Right lung (tissue), 5 donors: ENCODE measurements around the gene OSBP. TPM values are rescaled to one million over a fixed set of nuclear protein-coding genes. Genes with fewer than 3 reads are reported as not detected.
A peak's percentile ranks its signal among the peaks of the same experiment; 100 is the strongest.
"Not testable (repeated sequence)": the region's sequence is repeated elsewhere in the genome, so short reads cannot be mapped to it uniquely, and the experiment has no call there.

Experiments used
- DNase-seq, 2 donors: peaks; one replicate each; pipeline ENCODE4 v3.0.0-alpha.2; 2013
- polyA plus RNA-seq, 5 donors: library from polyadenylated mRNA; unstranded; fragments of 120-200 nt; gene quantifications; one replicate each; pipeline versions ENCODE4 v1.2.1 to v1.2.3, GENCODE V29; 2013; ENCODE audit warnings: inconsistent platforms in 1 of 5, low replicate concordance in 1 of 5; ENCODE audit not compliant: insufficient read length in 5 of 5, insufficient read depth in 1 of 5

OSBP gene
- polyA plus RNA-seq, 5 donors = 34.2 to 45.4 (median 37.9) TPM

DNA sequence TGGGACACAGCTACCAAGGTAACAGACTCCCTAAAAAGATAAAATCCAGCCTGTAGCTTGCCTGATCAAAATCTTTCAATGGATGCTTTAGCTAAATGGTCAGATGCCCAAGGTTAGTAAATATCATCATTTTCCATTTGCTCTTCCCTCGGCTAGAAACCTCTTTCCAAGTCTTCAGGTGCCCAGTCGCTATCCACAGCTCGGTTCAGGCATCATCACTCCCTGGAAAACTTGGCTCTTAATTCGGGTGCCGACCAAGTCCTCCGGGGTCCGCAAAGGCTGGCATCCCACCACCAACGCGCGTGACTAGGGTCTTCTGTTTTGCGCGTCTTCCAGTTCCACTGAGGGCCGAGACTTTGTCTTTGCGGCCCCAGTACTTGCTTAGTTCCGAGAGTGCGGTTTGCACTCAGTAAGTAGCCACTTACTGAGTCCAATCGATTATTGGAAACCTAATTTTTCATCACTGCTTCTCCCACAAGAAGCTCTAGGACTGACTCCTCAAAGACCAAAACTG, 59.9 kb downstream of the OSBP start:
- DNase-seq = no peak

DNA sequence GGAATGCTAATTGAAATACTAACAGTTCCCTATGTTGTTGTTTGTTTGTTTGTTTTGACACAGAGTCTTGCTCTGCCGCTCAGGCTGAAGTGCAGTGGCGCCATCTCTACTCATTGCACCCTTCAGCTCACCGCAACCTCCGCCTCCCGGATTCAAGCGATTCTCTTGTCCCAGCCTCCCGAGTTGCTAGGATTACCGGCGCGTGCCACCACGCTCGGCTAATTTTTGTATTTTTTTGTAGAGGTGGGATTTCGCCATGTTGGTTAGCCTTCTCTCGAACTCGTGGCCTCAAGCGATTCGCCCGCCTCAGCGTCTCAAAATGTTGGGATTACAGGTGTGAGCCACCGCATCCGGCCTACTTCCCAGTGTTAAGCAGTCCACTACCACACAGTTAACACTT, 62.3 kb downstream of the OSBP start:
- DNase-seq = no peak

DNA sequence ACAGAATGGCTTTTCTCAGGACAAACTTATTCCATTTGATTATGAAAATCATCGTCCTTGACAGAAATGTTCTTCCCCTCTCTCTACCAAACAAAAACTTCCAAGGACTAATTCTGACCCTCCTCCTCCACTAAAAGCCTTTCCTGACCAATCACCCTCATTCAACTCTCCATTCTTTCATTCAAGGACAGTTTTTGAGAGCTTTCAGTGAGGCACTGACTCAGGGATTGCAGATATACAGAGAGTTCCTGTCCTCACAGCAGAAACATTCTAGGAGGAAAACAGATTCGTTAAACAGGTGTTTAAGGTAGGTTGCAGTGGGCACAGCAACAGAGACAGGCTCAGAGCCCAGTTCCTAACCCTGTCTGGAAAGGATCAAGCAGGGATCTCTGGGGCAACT, 62.7 kb downstream of the OSBP start:
- no peak for DNase-seq

DNA sequence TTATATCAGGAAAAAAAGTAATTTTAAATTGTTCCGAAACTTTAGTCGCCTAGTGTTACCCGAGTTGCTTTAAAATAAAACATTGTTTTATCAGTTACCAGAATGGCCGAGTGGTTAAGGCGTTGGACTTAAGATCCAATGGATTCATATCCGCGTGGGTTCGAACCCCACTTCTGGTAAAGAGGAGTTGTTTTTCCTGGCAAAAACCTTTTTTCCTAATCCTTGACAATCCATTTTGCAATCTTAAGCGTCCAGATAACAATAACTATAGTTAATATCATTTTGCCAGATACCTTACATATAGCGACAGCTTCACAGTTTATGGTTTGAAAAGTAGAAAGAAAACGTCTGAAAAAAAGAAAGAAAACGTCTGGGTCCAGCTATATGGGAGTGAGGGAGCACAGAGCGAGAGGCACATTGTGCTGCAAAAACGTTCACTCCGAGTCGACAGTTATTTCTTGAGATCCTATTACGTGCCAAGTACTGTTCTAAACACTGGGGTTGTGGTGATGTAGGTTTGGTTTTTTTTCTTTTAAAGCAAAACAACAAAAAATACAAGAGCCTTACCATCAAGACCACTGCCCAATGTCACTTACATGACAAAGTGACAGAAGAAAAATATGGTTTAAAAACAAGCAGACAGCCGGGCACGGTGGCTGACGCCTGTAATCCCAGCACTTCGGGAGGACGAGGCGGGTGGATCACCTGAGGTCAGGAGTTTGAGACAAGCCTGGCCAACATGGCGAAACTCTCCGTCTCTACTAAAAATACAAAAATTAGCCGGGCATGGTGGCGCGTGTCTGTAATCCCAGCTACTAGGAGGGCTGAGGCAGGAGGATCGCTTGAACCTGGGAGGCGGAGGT, 63.7 kb downstream of the OSBP start:
- DNase-seq = peak in 1 of 2 donors; percentile 71

DNA sequence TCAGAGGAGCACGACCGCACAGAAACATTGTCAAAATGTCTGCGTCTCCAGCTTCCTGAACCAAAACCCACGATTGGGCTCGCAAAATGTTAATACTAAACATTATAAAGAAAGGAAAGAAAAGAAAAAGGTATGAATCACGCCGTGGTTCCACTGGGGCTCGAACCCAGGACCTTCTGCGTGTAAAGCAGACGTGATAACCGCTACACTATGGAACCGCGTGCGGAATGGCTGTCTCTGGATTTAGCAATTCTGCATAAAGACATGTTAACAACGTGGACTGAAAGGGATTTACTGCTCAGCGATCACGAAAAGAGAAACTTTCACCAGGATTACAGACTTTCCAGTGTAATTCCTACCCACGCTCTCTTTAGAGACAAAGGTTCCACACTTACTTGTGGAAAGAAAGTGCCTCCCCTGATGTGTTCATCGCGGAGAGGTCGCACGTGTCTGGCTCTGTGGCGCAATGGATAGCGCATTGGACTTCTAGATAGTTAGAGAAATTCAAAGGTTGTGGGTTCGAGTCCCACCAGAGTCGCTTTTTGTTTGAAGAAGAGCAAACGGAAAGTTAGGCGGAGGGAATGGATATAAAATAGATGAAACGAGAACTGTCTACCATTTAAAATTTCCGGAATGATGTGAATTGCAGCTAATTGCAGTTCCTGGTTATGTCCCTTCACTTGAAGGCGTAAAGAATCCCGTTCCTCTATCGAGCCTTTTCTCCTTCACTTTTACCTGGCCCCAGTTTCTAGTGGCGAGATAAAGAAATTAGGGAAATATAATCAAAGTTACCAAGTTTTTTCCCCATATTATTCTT, 64.5 kb downstream of the OSBP start:
- DNase-seq = peak; percentile 83 to 88

DNA sequence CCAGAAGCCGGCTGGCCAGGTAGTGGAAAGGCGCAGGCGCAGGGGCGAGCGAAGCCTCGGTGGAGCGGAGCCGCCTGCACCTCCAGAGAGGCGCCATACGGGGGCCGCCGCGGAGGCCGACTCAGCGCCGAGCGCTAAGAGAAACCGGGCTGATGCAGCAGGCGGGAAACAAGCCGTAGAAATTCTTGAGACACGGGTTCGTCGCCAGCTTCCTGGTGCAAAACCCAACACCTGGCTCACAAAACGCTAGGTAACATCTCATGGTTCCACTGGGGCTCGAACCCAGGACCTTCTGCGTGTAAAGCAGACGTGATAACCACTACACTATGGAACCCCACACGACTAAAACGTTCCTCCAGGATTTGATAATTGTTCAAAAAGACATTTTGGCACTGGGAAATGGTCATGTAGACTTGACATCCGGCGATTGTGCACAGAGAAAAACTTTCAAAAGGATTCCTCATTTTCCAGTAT, 65.2 kb downstream of the OSBP start:
- DNase-seq = peak; percentile 85 to 92

DNA sequence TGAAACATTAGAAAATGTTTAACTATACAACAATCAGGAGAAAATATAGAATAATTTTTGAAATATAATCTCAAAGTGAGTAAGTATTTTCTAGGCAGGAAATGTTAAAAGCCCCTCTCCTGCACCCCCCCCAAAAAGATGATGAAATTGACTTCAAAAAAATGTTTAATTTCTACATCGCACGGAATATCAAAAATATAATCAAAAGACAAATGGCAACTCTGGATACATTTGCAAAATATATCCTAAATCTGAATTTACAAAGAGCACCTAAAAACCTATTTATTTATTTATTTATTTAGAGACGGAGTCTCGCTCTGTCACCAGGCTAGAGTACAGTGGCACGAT, 67.3 kb downstream of the OSBP start:
- no peak for DNase-seq

DNA sequence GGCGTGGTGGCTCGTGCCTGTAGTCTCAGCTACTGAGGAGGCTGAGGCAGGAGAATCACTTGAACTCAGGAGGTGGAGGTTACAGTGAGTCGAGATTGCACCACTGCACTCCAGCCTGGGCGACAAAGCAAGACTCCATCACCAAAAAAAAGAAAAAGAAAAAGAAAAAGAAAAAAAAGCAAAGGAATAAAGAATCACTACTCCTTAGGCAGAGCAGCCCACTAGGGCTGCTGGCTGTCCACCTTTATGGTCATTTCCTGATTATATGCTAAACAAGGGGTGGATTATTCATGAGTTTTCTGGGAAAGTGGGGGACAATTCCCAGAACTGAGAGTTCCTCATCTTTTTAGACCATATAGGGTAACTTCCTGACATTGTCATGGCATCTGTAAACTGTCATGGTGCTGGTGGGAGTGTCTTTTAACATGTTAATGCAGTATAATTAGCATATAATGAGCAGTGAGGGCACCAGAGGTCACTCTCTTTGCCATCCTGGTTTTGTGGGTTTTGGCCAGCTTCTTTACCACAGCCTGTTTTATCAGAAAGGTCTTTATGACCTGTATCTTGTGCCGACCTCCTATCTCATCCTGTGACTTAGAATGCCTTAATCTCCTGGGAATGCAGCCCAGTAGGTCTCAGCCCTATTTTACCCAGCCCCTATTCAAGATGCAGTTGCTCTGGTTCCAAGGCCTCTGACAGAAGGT, 67.8 kb downstream of the OSBP start:
- not testable (repeated sequence) for DNase-seq

DNA sequence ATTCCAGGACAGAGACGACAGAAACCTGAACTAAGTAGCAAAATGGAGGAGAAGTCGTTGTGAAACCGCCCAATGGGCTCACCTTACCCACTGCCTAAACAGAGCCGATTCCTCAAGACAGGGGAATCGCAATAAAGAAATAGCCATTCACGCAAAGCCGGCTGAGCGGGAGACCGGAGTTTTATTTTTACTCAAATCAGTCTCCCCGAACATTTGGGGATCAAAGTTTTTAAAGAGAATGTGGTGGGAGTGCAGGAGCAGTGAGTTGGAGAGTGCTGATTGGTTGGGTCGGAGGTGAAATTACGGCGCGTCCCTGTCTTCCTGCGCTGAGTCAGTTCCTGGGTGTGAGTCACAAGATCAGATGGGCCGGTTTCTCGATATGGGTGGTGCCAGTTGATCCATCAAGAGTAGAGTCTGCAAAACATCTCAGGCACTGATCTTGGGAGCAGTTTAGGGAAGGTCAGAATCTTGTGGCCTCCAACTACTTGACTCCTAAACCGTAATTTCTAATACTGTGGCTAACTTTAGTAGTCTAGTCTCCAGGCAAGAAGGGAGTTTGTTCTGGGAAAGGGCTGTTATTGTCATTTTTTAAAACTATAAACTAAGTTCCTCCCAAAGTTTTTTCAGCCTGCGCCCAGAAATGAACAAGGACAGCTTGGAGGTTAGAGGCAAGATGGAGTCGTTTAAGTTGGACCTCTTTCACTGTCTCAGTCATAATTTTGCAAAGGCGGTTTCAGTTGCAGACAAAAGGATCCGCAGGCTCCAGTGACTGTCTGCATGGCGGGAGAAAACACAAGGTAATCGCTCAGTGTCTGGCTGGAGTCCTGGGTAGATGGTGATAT, 70.2 kb downstream of the OSBP start:
- DNase-seq = no peak

DNA sequence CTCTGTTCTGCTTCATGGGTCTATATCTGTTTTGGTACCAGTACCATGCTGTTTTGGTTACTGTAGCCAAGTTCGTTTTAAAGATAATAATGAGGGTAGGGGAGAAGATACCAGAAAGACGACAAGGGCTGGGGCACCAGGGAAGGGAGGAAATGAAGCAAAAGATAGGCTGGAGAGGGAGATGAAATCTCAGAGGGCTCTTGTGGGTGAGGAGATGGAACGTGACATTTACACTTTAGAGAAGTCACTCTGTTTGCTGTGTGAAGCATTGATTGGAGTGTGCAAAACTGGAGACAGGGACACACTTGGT, 70.8 kb downstream of the OSBP start:
- no peak for DNase-seq

DNA sequence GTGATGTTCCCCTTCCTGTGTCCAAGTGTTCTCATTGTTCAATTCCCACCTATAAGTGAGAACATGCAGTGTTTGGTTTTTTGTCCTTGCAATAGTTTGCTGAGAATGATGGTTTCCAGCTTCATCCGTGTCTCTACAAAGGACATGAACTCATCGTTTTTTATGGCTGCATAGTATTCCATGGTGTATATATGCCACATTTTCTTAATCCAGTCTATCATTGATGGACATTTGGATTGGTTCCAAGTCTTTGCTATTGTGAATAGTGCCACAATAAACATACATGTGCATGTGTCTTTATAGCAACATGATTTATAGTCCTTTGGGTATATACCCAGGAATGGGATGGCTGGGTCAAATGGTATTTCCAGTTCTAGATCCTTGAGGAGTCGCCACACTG, 71.9 kb downstream of the OSBP start:
- not testable (repeated sequence) for DNase-seq

DNA sequence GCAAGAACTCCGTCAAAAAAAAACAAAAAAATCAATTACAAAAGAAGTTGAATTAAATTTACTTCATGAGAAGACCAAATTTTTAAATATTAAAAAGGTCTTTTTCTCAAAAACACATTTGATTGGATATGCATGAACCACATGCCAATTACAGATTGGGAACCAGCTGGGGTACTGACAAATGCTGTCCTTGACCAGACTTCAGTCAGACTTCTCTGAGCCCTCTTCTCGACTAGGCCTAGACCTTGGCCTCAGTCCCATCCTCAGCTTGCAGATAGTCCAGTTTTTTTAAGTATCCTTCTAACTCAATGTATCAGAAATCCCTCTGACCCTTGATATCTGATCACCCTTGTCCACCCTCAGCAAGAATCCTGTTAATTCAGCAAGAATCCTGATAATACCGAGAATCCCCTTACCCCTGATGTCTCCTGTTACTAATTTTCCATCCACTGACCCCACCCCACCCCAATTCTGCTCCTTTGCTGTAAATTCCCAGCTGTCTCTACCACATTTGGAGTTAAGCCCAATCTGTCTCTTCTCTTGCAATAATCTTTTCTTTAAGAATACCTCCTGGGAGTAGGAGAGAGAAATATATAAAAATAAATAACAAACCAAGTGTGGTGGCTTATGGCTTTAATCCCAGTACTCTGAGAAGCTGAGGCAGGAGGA, 73.3 kb downstream of the OSBP start:
- DNase-seq = no peak

DNA sequence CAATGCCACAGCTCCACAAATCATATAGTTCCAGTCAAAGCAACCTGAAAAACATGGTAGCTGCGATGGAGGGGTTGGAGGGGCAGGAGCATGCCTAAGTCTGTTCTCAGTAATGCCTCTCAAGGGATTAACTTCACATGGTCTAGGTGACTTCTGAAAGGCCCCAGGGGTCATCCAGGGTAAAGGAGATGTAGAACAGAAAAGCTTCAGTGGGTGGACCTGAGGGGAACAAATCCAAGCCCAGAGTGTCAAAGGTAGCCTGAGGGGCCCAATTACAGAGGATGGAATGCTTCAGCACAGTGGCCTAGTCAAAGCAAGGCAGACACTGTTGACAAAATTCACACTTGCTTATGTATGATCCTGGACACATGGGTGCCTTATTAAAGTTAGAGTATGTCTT, 80.9 kb downstream of the OSBP start:
- no peak for DNase-seq

DNA sequence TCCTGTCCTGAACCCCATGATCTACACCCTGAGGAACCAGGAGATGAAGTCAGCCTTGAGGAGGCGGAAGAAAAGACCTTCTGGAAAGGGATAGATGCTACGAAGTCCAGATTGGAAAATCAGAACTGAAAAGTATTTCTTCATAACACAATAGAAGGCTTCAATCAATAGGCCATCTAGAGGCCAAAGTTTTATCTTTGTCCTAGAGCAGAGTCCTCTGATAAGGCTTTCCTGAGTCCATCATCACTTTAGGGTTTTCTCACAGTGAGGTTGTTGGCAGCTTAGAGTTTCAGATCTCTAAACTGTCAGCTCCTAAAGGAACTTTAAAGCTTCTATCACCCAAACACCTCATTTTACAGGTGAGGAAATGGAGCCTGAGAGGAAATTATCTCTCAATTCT, 83.0 kb downstream of the OSBP start:
- DNase-seq = no peak

DNA sequence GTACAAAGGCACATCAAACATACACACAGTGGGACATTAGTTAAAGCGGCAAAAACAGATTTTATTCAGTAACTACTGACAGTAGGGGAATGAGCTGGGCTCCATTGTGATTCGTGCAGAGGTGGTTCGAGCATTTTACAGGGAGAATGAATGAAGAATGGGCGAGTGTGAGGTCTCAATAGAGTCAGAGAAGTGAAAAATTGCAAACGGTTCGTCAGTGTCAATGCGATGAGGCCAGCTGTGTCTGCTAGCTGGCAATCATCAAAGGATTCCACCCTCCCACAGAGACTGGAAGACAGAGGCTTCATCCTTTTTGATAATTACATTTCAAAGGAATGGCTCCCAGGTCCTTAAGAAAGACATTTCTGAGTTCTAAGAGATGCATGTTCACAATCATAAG, 86.9 kb downstream of the OSBP start:
- no peak for DNase-seq

Other genes with a start within 250 kb of the OSBP start
- under 1 TPM in 4 of 5 donors, not detected in 1; 0.03 to 0.05 (median 0.03) TPM for gene OR5A2, start 189.4 kb downstream of the OSBP start, polyA plus RNA-seq
- gene OR5A1, start 179.3 kb downstream of the OSBP start, polyA plus RNA-seq = under 1 TPM in 2 of 5 donors, not detected in 3; 0.03 to 0.04 TPM
- gene OR4D6, start 158.8 kb downstream of the OSBP start, polyA plus RNA-seq = not detected
- not detected for gene OR4D10, start 142.5 kb downstream of the OSBP start, polyA plus RNA-seq
- gene OR4D11, start 112.2 kb downstream of the OSBP start, polyA plus RNA-seq = not detected
- under 1 TPM; 0.03 to 0.09 (median 0.06) TPM for gene OR4D9, start 104.2 kb downstream of the OSBP start, polyA plus RNA-seq
- gene PATL1, start 53.3 kb upstream of the OSBP start, polyA plus RNA-seq = 10 to 100 TPM; 32.7 to 45.0 (median 41.3) TPM
- not detected for gene OR10V1, start 98.1 kb upstream of the OSBP start, polyA plus RNA-seq
- 10 to 100 TPM; 20.6 to 30.6 (median 29.3) TPM for gene STX3, start 139.6 kb upstream of the OSBP start, polyA plus RNA-seq
- gene MRPL16, start 195.0 kb upstream of the OSBP start, polyA plus RNA-seq = 10 to 100 TPM; 53.1 to 55.5 (median 53.7) TPM
- gene CBLIF, start 229.7 kb upstream of the OSBP start, polyA plus RNA-seq = not detected